GM21825 (cell line): ENCODE results near the gene SOX5.
"Not testable (repeated sequence)": the region's sequence is repeated elsewhere in the genome, so short reads cannot be mapped to it uniquely, and the experiment has no call there.

Experiments
- ATAC-seq: cut with Tn5 transposase; IDR thresholded peaks from one replicate; pipeline ENCODE4 v1.9.1; 2021; ENCODE audit warnings: mild to moderate bottlenecking, moderate library complexity; ENCODE audit not compliant: unreplicated experiment

Gene SOX5

DNA sequence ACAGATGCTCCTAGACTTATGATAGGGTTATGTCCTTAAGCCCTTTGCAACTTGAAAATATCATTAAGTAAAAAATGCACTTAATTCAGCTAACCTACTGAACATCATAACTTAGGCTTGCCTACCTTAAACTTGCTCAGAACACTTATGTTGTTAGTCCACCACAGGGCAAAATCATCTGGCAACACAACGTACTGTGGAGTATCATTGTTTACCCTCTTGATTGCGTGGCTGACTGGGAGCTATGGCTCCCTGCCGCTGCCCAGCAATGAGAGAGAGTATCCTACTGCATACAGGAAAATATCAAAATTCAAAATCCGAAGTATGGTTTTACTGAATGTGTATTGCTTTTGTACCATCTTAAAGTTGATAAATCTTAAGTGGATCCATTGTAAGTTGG, 105.5 kb downstream of the SOX5 start:
- no peak for ATAC-seq

DNA sequence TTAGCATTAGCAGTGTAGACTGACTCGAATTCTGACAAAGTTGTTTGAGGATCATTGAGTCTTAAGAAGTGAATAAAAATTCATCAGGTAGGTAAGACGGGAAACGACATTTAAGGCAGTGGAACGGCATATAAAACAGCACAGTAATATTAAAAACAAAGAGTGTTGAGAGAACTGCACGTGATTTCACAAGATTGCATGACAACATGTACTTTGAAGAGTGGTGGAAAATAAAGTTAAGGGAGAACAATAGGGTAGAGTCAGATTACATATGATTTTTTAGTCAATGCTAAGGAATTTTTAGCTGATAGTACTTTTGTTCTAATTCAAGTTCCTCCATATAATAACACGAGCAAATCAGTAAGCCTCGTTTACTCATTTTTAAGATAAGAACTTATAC, 115.4 kb downstream of the SOX5 start:
- ATAC-seq, result no peak

DNA sequence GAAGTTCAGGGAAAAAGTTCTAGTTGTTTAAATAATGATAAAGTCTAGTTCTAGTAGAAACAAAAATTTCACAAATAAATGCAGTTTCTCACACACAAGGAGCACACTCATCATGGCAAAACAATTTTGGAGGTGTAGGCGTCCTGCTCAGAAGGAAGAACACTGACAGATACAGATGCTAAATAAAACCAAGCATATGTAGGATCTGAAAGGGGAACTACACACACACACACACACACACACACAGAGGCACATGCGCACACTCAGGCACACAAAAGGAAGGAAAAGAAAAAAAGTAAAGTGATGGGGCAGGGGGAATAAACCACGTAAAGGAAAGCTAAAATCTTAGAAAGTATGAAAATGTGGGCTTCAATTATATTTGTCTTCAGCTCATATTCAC, 117.7 kb downstream of the SOX5 start:
- ATAC-seq, result no peak

DNA sequence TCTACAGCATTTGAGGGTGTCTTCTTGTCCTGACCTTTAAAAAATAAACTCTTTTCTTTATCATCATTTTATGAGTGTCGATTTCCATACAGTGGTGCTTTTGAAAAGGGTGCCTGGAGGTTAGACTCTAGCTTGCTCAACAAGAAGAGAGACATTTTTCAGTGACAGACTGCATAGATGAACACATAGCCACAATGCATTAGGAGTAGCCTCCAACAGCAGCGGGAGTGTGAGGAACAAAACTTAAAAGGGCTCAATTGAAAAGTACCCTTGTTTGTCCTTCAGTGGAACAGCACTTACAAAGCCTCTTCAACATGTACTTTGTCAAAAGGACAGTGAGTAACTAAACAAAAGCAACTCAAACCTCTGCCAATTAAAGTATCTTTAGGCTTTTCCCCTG, 119.3 kb downstream of the SOX5 start:
- ATAC-seq, result no peak

DNA sequence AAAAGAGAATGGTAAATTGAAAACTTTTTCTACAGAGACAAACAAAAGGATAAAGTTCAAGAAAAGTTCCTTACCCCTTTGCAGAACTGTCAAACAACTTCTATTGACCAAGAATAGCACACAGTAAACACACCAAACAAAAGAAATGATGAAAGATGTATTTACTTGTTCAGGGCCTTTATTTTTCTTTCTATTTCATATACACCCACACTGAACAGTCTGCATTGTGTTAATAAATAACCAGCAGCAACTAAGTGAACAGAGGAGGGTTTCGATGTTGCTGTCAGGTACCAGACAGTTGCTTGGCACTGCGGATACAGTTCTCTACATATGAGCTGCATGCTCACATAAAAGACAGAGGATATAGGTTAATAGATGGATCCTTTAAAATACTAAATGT, 122.1 kb downstream of the SOX5 start:
- ATAC-seq, result no peak

DNA sequence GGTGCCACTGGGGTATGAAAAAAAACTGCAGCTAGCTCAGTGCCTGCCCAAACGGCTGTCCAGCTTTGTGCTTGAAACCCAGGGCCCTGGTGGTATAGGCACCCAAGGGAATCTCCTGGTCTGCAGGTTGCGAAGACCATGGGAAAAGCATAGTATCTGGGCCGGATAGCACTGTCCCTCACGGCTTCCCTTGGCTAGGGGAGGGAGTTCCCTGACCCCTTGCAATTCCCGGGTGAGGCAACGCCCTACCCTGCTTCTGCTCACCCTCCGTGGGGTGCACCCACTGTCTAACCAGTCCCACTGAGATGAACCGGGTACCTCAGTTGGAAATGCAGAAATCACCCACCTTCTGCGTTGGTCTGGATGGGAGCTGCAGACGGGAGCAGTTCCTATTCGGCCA, 124.3 kb downstream of the SOX5 start:
- not testable (repeated sequence) for ATAC-seq

DNA sequence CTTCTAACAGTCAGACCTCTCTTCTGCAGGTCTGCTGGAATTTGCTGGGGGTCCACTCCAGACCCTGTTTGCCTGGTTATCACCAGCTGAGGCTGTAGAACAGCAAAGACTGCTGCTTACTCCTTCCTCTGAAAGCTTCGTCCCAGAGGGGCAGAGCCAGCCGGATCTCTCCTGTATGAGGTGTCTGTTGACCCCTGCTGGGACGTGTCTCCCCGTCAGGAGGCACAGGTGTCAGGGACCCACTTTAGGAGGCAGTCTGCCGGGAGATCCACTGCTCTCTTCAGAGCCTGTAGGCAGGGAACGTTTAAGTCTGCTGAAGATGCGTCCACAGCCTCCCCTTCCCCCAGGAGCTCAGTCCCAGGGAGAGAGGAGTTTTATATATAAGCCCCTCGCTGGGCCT, 125.1 kb downstream of the SOX5 start:
- ATAC-seq, result no peak

DNA sequence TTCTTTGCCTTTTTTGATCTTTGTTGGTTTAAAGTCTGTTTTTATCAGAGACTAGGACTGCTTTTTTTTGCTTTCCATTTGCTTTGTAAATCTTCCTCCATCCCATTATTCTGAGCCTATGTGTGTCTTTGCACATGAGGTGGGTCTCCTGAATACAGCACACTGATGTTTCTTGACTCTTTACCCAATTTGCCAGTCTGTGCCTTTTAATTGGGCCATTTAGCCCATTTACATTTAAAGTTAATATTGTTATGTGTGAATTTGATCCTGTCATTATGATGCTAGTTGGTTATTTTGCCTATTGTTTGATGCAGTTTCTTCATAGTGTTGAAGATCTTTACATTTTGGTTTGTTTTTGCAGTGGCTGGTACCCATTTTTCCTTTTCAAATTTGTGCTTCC, 126.6 kb downstream of the SOX5 start:
- ATAC-seq, result not testable (repeated sequence)

DNA sequence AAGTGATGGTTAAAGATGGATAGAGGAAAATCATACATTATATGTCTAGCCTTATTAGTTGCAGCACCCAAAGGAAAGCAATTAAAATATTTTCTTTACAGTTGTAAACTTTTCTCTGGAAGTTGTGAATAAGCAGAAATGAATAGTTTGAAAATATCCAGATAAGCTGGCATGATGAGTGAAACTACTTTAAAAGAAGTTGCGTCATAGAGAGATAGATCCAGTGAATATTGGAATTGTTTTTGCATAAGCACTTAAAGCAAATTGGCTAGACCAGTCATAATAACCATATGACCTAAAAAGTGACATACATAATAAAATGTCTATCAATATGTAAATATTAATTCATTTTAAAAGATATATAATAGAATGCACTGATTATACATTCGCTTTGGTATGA, 132.1 kb downstream of the SOX5 start:
- ATAC-seq, result no peak

DNA sequence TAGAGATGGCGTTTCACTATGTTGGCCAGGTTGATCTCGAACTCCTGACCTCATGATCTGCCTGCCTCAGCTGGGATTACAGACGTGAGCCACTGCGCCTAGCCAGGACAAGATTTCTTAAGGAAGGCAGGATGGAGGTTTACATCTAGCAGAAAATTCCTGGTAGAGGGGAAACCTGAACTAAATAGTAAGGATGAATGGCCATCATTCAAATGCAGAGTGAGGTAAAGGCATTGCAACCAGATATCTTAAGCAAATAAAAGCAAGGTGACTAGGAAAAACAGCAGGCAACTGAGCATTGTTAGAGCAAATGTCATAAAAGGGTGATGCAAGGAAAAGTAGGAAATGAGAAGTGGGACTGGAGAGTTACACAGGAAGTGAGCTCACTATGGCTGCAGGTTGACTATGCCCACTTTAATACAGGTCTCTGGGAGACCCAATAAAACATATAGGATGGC, 133.0 kb downstream of the SOX5 start:
- ATAC-seq, result no peak

DNA sequence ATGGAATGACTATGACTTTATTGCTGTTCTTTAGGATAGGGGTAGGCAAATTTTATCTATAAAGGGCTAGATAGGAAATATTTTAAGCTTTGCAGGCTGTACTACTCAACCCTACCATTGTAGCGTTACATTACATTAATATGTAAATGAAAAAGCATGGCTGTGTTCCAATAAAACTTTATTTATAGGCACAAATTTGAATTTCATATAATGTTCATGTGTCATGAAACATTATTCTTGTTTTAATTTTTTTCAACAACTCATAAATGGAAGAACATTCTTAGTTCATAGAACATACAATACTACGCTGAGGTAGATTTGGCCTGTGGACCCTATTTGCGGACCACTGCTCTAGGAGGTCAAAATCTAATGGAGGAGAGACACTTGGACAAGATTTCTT, 133.7 kb downstream of the SOX5 start:
- ATAC-seq, result no peak

DNA sequence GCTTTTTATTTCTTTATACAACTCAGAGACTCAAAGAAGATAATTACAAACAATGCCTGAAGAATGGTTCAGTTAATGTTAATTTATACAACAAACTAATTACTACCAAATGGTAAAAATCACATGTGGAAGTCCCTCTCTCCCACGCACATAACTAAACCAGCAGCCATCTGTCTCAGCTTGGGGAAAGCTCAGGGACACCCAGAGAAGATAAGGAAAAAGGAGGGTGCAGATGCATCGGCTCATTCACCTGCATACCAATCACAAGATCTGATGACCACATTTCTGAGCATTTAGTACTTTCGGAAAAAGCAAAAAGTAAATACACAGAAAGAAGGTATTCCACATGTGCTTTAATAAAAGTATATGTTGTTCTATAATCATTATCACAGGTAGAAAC, 136.3 kb downstream of the SOX5 start:
- no peak for ATAC-seq

DNA sequence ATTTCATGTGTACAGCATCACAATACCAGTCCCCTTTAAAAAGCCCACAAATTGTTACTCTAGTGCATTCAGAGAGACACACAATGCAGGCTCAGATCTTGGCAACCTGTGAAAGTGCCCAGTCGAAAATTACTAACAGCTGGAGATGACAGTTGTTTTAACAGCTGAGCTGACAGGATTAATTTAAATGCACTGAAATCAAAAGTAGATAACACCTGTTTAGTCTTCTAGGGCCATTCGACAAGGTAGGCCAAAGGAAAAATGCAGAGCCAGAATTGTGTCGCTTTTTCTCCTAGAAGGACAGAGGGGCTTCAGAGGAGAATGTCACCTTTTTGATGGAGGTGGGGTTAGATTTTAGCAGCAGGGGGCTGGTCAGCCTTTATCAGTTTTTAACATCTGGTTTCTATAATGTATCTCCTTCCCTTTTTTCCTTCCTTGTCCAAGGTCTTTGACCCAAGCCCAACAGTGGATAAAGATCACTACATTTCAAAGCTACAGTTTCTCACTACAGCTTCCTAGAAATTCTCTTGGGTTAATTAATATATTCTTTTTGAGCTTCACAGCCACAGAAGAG, 139.1 kb downstream of the SOX5 start:
- ATAC-seq, result no peak

DNA sequence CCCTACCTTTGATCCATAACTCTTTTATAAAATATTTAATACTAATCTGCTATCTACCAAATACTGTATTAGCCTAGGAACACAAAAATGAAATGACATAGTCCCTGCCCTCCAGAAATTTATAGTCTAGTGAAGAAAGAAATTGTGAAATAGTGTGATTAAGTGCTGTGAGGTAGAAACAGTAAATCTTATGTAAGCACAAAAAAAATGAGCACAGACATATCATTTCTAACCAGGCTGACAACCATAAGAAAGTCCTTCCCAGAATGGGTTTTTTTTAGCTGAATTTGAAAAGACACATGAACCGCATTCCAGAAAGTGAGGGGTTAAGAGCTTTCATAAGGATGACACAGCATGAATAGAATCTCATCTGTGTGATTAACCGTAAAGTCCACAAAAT, 145.9 kb downstream of the SOX5 start:
- ATAC-seq, result no peak

DNA sequence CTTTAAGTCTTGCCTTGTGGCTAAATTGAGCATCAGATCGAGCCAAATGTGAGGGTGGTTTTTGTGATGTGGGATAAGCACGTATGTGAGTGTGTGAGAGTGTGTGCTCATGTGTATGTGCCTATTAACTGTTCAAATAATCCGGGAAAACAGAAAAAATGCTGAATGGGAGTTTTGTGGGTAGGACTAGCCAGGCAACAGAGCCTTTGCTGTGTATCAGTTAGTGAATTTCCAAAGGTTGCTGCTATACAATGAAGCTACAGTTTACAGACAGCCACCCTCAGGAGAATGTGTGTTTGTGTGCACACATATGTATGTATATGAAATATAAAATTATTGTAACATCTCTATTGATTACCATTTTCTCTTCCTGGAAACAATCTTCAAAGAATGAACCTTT, 154.0 kb downstream of the SOX5 start:
- no peak for ATAC-seq

DNA sequence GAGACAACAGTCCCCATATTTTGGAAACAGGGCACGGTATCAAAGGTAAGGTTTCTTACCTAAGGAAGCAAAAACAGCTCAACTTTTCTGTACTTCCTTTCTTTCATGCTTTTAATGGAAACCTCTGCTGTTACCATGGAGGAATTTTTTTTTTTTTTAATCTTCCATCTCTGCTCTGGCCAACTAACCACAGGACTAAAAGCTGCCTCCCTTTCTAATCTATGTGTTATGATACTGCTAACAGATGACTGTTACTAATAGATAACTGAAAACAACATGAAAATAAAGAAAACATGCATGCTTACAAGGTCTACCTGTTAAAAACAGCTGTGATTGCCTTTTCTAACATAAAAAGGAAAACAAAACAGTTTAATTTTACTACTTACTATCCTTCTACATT, 168.4 kb downstream of the SOX5 start:
- ATAC-seq, result no peak

DNA sequence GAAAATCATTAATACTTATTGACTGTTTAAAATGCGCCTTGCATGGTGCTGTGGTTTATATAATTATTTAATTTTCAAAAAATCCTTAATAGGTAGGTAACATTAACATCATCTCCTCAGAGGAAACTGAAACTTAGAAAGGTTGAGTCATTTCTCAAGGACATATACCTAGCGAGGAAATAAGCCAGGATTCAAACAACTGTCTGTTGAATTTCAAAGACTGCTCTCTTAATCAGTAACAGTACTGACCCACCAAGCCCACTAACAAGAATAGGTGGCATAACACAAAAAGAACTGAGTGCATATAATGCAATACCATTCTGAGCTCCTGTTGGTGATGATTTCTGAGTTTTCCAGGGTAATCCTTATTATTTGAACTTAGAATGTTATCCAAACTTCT, 174.3 kb downstream of the SOX5 start:
- ATAC-seq, result no peak

DNA sequence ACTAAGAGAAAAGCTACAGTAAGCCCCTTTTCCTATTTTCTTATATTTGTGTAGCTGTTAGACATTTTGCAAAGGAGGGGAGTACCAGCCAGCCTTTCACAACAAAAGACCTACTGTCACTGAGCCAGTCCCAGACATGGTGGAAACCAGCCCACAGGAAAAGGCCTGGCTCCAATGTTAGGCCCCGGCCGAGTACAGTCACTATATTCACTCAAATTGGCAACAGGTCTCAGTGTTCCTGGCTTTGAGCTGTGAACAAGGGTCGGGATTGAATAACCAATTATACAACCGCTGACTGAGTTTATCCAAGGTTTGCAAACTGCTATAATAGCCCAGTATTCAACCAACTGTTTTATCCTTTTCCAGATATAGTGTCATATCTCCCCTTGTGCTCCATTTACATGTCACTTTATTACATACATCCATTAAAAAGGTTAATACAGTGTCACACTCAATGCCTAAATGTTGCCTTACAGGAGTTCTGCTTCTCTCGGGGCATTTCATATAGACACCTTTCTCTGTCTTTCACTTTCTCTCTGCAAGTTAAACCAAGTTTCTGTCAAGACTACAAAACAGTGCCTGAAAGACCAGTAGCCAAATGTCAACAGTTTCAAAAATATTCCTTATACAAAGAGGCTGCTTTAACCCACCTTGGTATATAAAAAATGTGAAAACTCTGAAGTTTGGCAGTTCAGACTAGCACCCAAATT, 178.1 kb downstream of the SOX5 start:
- ATAC-seq, result no peak

DNA sequence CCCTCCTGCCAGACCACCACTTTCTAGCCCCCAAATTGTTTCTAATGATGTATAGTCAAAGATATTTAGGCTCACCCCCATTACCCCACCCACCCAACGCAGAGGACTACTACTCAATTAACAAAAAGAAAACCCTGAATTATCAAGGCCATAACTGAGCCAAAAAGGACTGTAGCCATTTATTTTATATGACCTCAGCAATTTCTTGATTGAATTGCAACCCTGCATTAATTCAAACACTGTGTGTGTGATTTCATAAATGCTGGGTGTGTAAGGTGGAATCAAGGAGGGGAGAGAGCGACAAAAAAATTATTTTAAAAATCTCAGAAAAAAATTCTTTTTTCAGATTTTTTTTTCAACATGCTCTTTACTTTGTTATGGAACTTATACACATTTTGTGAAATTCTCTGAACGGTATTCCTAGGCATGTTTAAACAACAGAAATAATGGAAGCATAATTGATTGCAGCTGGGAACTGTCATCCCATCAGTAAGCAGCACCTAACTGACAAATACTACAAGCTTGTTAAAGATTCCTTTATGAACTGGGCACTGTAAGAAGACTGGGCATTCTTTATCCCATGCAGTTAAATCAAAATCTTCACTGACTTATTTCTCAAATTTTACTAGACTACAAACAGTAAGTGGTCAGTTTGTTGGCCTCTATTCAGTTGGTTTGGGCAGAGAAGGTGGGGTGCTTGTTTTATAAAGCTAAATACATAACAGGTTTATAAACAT, 179.1 kb downstream of the SOX5 start:
- ATAC-seq, result no peak

DNA sequence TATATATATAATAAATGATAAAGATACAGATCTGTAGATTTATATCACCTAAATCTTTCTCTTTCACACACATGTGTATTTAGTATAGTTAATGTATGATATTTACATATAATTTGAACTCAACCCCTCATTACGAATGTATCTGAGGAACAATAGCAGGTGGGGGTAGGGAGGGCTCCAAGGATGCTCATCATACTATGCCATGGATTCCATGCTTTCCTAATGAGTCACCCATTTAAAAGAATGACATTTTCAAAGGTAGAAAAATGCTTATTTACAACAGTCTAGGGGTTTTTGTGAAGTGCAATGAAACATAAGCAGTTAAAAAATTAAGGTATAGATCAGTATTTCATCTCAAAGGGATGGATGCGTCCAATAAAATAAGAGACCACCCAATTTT, 181.6 kb downstream of the SOX5 start:
- ATAC-seq, result no peak

DNA sequence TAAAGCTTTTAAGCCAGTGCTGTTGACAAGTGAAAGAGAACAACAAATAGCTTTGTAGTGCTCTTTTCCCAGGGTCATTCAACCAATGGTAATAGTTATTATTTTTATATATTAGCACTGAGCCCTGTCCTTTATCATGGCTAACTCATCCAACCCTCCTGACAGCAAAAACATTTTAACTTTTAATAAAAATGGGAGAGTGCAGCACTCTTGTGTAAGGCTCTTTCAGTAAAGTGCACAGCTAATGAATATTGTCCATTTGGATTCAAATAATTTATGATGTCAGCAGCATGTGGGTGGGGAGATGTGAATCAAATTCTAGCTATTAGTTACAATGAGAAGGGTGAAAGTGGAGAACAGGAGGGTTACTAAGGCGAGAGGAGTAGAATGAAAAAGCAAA, 185.7 kb downstream of the SOX5 start:
- no peak for ATAC-seq

DNA sequence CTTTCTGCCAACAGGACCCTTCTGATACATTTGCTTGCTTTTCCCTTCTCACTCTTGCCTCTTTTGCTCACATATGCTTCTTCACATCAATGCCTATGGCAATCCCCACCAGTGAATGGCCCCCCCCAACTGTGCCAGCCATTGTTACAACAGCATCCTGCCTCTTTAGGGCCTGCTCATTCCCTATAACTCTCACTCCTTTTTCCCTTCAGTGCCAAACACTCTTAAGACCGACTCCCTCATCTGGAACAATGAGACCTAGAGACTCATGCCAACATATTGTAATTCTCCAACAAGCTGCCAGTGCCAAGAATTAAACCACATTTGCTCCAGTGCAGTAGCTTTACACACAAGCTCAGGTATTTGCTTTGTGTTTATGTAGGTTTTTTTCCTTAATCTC, 189.0 kb downstream of the SOX5 start:
- ATAC-seq, result no peak
